Measurements from ENCODE around the gene PMEPA1. TPM values are rescaled to one million over a fixed set of nuclear protein-coding genes. Genes with fewer than 3 reads are reported as not detected.

The PMEPA1 gene
- total RNA-seq, 1 experiment from 2014 or later, result 1,302 TPM

DNA sequence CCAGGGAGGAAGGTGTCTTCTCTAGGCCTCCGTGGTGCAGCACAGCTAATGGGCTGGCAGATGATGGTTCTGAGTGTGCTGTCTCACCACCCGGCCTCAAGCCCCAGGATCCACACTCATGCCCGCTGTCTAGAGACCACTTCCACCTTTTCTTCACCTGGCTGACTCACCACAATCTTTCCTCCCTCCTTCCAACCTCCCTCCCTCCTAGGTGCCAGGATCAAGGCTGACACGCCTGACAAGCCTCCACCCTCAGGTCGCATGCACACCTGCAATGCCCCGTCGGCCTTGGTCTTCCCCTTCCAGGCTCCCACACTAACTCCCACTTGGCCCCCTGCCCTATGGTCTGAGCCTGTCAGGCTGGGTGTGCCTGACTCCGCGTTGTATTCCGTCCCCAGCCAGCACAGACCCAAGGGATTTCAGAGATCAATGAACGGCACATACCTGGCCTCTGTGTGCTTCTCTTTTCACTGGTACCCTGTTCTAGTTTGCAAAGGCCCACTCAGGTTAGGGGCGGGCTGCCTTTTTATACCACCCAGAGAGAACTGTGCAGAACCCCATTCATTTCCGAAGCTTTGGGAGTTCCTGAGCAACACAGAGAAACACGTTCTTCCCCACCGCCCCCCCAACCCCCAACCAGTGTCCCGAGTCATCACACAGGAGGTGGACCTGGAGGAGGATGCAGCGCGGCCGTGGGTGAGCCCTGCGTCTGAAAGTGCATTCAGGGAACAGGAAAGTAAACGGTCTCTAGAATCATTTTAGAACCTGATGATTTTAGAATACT lies 39.3 kb downstream of the PMEPA1 start:
- Mint-ChIP-seq H3K36me3 (ENCODE audit: insufficient read depth, unreplicated experiment) (peaks cover 100% of the 10 kb centered on the region), H3K4me1 (ENCODE audit: low read depth, unreplicated experiment) (peaks cover 100% of the 10 kb centered on the region), H3K9me3 (ENCODE audit: low read depth, unreplicated experiment) (no peaks in the 10 kb centered on the region), H3K4me3 (ENCODE audit: low read depth, unreplicated experiment) (peak overlapping the region; percentile 46), H3K27me3 (ENCODE audit: unreplicated experiment) (no peaks in the 10 kb centered on the region), H3K27ac (ENCODE audit: unreplicated experiment) (peak overlapping the region; percentile 97)
- no peak for DNase-seq
- BruUV-seq (replicated peaks), result no TSS peak
- CTCF ChIA-PET, result interaction anchor here (0.7 kb wide), 1 partner anchor 1171 kb away, joined by 3 read pairs; no protein-coding TSS in a partner anchor
- no peak for TF ChIP-seq CTCF (IDR thresholded peaks at IDR 0.05; ENCODE audit: unreplicated experiment)
- intact Hi-C loops (cut with micrococcal nuclease; ENCODE audit: unreplicated experiment), result no loop called here

DNA sequence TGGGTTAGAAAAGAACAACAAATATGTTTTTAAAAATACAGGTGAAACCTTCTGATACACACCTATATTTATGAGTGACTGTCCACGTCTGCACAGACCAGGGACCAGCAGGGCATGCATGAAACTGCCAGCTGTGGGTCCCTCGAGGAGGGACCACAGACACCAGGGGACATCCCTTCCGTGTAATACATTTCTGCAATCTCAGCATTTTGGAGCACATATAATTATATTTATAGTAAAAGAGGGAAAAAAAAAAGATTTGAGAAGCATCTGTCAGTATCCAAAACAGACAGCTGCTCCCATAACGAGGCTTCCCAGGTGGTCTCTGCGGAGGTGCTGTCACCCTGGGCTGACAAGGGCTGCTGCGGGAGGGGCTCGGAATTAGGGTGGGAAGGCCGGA lies 40.2 kb downstream of the PMEPA1 start:
- TF ChIP-seq CTCF (IDR thresholded peaks at IDR 0.05; ENCODE audit: unreplicated experiment), result no peak
- intact Hi-C loops (cut with micrococcal nuclease; ENCODE audit: unreplicated experiment), result no loop called here
- Mint-ChIP-seq H3K9me3 (ENCODE audit: low read depth, unreplicated experiment) (no peaks in the 10 kb centered on the region), H3K36me3 (ENCODE audit: insufficient read depth, unreplicated experiment) (peaks cover 100% of the 10 kb centered on the region), H3K27ac (ENCODE audit: unreplicated experiment) (peak overlapping the region; percentile 97), H3K4me3 (ENCODE audit: low read depth, unreplicated experiment) (peak overlapping the region; percentile 46), H3K27me3 (ENCODE audit: unreplicated experiment) (no peaks in the 10 kb centered on the region), H3K4me1 (ENCODE audit: low read depth, unreplicated experiment) (peaks cover 97% of the 10 kb centered on the region)
- BruUV-seq (replicated peaks), result no TSS peak
- CTCF ChIA-PET, result interaction anchor here (0.6 to 1.3 kb wide), 2 partner anchors 15 to 47 kb away, joined by 3 to 5 read pairs; no protein-coding TSS in a partner anchor
- DNase-seq, result no peak

DNA sequence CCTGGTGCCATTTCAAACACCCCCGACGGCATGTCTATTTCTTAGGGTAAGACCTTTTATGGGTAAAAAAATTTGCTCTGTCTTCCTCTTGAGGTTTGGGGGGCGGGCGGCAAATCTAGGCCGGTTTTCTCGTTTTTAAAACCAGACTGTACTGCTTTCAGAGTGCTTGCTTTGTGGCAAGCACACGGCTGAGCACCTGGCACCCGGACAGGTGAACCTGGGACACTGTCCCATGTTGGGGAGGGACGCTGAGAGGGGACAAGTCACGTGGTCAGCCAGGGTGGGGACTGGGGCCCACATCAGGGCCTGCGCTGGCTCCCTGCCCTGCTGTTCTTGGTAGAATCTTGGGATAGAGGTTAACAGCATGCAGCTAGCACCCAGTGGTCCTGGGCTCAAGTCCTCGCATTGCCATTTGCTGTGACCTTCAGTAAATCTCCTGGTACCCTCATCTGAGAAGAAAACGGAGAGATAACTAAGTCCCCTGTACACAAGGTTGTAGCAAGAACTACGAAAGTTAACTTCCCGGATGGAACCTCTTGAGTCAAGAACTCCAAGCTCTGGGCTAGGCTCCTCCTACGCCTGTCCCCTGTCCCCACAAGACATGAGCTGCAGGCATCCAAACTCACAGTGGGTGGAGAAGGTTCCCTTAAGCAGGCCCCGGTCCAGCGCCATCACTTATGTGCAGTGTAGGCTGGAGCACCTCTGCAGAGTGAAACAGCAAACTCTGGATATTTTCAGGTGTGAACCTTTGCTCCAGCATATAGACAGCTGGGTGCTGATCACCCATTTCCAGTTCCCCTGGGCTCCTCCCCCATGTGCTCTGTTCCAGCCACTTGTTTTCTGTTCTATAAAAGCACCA lies 41.7 kb downstream of the PMEPA1 start:
- Mint-ChIP-seq H3K4me3 (ENCODE audit: low read depth, unreplicated experiment) (peak overlapping the region; percentile 45), H3K4me1 (ENCODE audit: low read depth, unreplicated experiment) (peaks cover 90% of the 10 kb centered on the region), H3K27ac (ENCODE audit: unreplicated experiment) (peak overlapping the region; percentile 97), H3K36me3 (ENCODE audit: insufficient read depth, unreplicated experiment) (peaks cover 100% of the 10 kb centered on the region), H3K27me3 (ENCODE audit: unreplicated experiment) (no peaks in the 10 kb centered on the region), H3K9me3 (ENCODE audit: low read depth, unreplicated experiment) (no peaks in the 10 kb centered on the region)
- no peak for TF ChIP-seq CTCF (IDR thresholded peaks at IDR 0.05; ENCODE audit: unreplicated experiment)
- CTCF ChIA-PET, result interaction anchor here (0.7 to 1.8 kb wide), 4 partner anchors 14 to 409 kb away, joined by 3 to 5 read pairs (median 3); no protein-coding TSS in a partner anchor
- BruUV-seq (replicated peaks), result no TSS peak
- intact Hi-C loops (cut with micrococcal nuclease; ENCODE audit: unreplicated experiment), result no loop called here
- DNase-seq, result no peak

- H3K4me3 Mint-ChIP-seq (ENCODE audit: low read depth, unreplicated experiment), result peak overlapping the region; percentile 45
These were observed 42.4 kb downstream of the PMEPA1 start for GRCh38 chr20:57667388-57667787.

More at GRCh38 chr20:57667388-57667787, 42.4 kb downstream of the PMEPA1 start:
- TF ChIP-seq CTCF (IDR thresholded peaks at IDR 0.05; ENCODE audit: unreplicated experiment), result no peak
- peaks cover 88% of the 10 kb centered on the region for H3K4me1 Mint-ChIP-seq (ENCODE audit: low read depth, unreplicated experiment)
- no TSS peak for BruUV-seq (replicated peaks)
- H3K36me3 Mint-ChIP-seq (ENCODE audit: insufficient read depth, unreplicated experiment), result peaks cover 100% of the 10 kb centered on the region
- DNase-seq, result no peak
- no peaks in the 10 kb centered on the region for H3K9me3 Mint-ChIP-seq (ENCODE audit: low read depth, unreplicated experiment)
- H3K27me3 Mint-ChIP-seq (ENCODE audit: unreplicated experiment), result no peaks in the 10 kb centered on the region
- intact Hi-C loops (cut with micrococcal nuclease; ENCODE audit: unreplicated experiment), result no loop called here
- CTCF ChIA-PET, result interaction anchor here (1.8 kb wide), 1 partner anchor 15 kb away, joined by 3 read pairs; no protein-coding TSS in a partner anchor
- H3K27ac Mint-ChIP-seq (ENCODE audit: unreplicated experiment), result peak overlapping the region; percentile 97
